ENCODE measurements around the gene NIPAL1. TPM values are rescaled to one million over a fixed set of nuclear protein-coding genes. Genes with fewer than 3 reads are reported as not detected.

Gene NIPAL1
- total RNA-seq, 1 donor from 2014 or later, result 0.13 TPM

DNA sequence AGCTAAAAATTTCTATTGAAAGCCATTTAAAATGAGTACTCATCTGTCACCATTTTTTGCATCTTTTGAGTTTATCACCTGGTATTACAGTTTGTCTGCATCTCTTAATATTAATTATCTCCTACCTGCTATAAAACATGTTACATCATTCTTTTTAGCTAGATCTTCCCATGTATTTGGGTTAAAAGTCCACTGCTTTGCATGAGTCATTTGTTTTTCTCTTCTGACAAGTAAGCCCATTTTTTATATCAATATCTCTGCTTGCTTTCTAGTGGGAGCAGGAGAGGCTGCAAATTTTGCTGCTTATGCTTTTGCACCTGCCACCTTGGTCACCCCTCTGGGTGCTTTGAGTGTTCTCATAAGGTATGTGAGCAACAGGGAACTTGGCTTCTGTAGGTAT is 16.1 kb downstream of the NIPAL1 start:
- H3K27ac Mint-ChIP-seq (ENCODE audit: unreplicated experiment), result no peak overlapping the region
- no peak for DNase-seq (ENCODE audit: extremely low spot score, unreplicated experiment)
- no peaks in the 10 kb centered on the region for H3K36me3 Mint-ChIP-seq (ENCODE audit: unreplicated experiment)
- no peaks in the 10 kb centered on the region for H3K9me3 Mint-ChIP-seq (ENCODE audit: unreplicated experiment)
- peaks cover 9% of the 10 kb centered on the region for H3K4me1 Mint-ChIP-seq (ENCODE audit: unreplicated experiment)
- peaks cover 8% of the 10 kb centered on the region for H3K27me3 Mint-ChIP-seq (ENCODE audit: unreplicated experiment)
- H3K4me3 Mint-ChIP-seq (ENCODE audit: unreplicated experiment), result no peak overlapping the region
- TF ChIP-seq, protein P1, sequence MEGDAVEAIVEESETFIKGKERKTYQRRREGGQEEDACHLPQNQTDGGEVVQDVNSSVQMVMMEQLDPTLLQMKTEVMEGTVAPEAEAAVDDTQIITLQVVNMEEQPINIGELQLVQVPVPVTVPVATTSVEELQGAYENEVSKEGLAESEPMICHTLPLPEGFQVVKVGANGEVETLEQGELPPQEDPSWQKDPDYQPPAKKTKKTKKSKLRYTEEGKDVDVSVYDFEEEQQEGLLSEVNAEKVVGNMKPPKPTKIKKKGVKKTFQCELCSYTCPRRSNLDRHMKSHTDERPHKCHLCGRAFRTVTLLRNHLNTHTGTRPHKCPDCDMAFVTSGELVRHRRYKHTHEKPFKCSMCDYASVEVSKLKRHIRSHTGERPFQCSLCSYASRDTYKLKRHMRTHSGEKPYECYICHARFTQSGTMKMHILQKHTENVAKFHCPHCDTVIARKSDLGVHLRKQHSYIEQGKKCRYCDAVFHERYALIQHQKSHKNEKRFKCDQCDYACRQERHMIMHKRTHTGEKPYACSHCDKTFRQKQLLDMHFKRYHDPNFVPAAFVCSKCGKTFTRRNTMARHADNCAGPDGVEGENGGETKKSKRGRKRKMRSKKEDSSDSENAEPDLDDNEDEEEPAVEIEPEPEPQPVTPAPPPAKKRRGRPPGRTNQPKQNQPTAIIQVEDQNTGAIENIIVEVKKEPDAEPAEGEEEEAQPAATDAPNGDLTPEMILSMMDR (IDR thresholded peaks at IDR 0.05), result no peak

- TF ChIP-seq, protein P1 (IDR thresholded peaks at IDR 0.05), result no peak
- H3K27ac Mint-ChIP-seq (ENCODE audit: unreplicated experiment), result no peak overlapping the region
- H3K36me3 Mint-ChIP-seq (ENCODE audit: unreplicated experiment), result no peaks in the 10 kb centered on the region
- no peak for DNase-seq (ENCODE audit: extremely low spot score, unreplicated experiment)
- no peak overlapping the region for H3K4me3 Mint-ChIP-seq (ENCODE audit: unreplicated experiment)
- peaks cover 9% of the 10 kb centered on the region for H3K4me1 Mint-ChIP-seq (ENCODE audit: unreplicated experiment)
- peaks cover 6% of the 10 kb centered on the region for H3K27me3 Mint-ChIP-seq (ENCODE audit: unreplicated experiment)
- H3K9me3 Mint-ChIP-seq (ENCODE audit: unreplicated experiment), result no peaks in the 10 kb centered on the region
Measured at GRCh38 chr4:48033412-48033811, 16.8 kb downstream of the NIPAL1 start.

GRCh38 chr4:48033825-48034413 is 17.3 kb downstream of the NIPAL1 start:
- Mint-ChIP-seq H3K4me1 (ENCODE audit: unreplicated experiment) (peaks cover 9% of the 10 kb centered on the region), H3K4me3 (ENCODE audit: unreplicated experiment) (no peak overlapping the region), H3K9me3 (ENCODE audit: unreplicated experiment) (no peaks in the 10 kb centered on the region), H3K27me3 (ENCODE audit: unreplicated experiment) (peaks cover 8% of the 10 kb centered on the region), H3K27ac (ENCODE audit: unreplicated experiment) (no peak overlapping the region), H3K36me3 (ENCODE audit: unreplicated experiment) (no peaks in the 10 kb centered on the region)
- no peak for DNase-seq (ENCODE audit: extremely low spot score, unreplicated experiment)
- TF ChIP-seq, protein P1 (IDR thresholded peaks at IDR 0.05), result peak; percentile 61

GRCh38 chr4:48035952-48036351 is 19.4 kb downstream of the NIPAL1 start:
- Mint-ChIP-seq H3K9me3 (ENCODE audit: unreplicated experiment) (no peaks in the 10 kb centered on the region), H3K27ac (ENCODE audit: unreplicated experiment) (no peak overlapping the region), H3K4me3 (ENCODE audit: unreplicated experiment) (no peak overlapping the region), H3K27me3 (ENCODE audit: unreplicated experiment) (peaks cover 4% of the 10 kb centered on the region), H3K36me3 (ENCODE audit: unreplicated experiment) (no peaks in the 10 kb centered on the region), H3K4me1 (ENCODE audit: unreplicated experiment) (peaks cover 3% of the 10 kb centered on the region)
- no peak for DNase-seq (ENCODE audit: extremely low spot score, unreplicated experiment)
- TF ChIP-seq, protein P1 (IDR thresholded peaks at IDR 0.05), result no peak

DNA sequence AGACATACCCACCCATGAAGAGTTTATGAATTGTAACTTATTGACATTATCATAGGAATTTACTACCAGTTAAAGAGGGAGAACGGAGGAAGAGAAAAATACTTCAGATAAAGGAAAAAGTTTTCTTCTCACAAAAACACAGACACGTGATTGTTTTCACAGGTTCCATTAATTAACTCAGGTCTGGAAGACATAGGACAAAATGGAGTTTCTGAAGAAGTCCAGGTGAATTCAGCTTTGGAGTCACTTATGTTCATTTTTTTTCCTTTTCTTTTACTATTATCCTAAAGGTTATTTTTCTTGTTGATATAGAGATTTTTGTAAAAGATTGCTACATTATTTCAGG is 20.5 kb downstream of the NIPAL1 start:
- Mint-ChIP-seq H3K4me1 (ENCODE audit: unreplicated experiment) (no peaks in the 10 kb centered on the region), H3K9me3 (ENCODE audit: unreplicated experiment) (no peaks in the 10 kb centered on the region), H3K27me3 (ENCODE audit: unreplicated experiment) (peaks cover 10% of the 10 kb centered on the region), H3K27ac (ENCODE audit: unreplicated experiment) (no peak overlapping the region), H3K4me3 (ENCODE audit: unreplicated experiment) (no peak overlapping the region), H3K36me3 (ENCODE audit: unreplicated experiment) (no peaks in the 10 kb centered on the region)
- DNase-seq (ENCODE audit: extremely low spot score, unreplicated experiment), result no peak
- TF ChIP-seq, protein P1 (IDR thresholded peaks at IDR 0.05), result no peak

Measured in osteocyte (in vitro differentiated cells).